SK-N-SH treated with all-trans-retinoic acid at 6 μM for 48 hours (cell line): Measurements from ENCODE around the gene NOD2.

Source experiments
- ATAC-seq: fragments of 200-7000 bp; cut with Tn5 transposase; 3 replicates; pipeline ENCODE4 v1.9.1; 2020; ENCODE audit warnings: mild to moderate bottlenecking, moderate library complexity
- ARNTL ChIP-seq: fragments of 450-650 bp; formaldehyde crosslinking; IDR thresholded peaks from 2 replicates; pipeline ENCODE4 v1.5.0; 2020; ENCODE audit warnings: low read depth, mild to moderate bottlenecking, moderate library complexity, borderline replicate concordance
- BACH2 ChIP-seq: fragments of 250-450 bp; sonication (Bioruptor Pico); IDR thresholded peaks from 2 replicates; pipeline ENCODE4 v1.9.0; 2021; ENCODE audit warnings: mild to moderate bottlenecking, borderline replicate concordance
- CREB5 ChIP-seq: fragments of 250-450 bp; sonication (Bioruptor Pico); IDR thresholded peaks from 2 replicates; pipeline ENCODE4 v1.5.1; 2020; ENCODE audit warnings: low read depth, mild to moderate bottlenecking, moderate library complexity
- CSDC2 ChIP-seq: fragments of 250-450 bp; sonication (Bioruptor Pico); IDR thresholded peaks from 2 replicates; pipeline ENCODE4 v1.5.0; 2020; ENCODE audit warnings: mild to moderate bottlenecking, moderate library complexity
- CSRNP3 ChIP-seq: fragments of 250-450 bp; sonication (Bioruptor Pico); IDR thresholded peaks from 2 replicates; pipeline ENCODE4 v1.5.1; 2021; ENCODE audit warnings: mild to moderate bottlenecking, moderate library complexity
- ESRRG ChIP-seq: fragments of 250-450 bp; sonication (Bioruptor Pico); IDR thresholded peaks from 2 replicates; pipeline ENCODE4 v1.6.1; 2021; ENCODE audit warnings: mild to moderate bottlenecking
- GLIS3 ChIP-seq: fragments of 250-450 bp; sonication (Bioruptor Pico); IDR thresholded peaks from 2 replicates; pipeline ENCODE4 v1.5.0; 2020; ENCODE audit warnings: mild to moderate bottlenecking, moderate library complexity
- ISL1 ChIP-seq: fragments of 250-450 bp; sonication (Bioruptor Pico); IDR thresholded peaks from 2 replicates; pipeline ENCODE4 v2.1.2; 2022; ENCODE audit warnings: mild to moderate bottlenecking, moderate library complexity
- OSR1 ChIP-seq: fragments of 250-450 bp; sonication (Bioruptor Pico); IDR thresholded peaks from 2 replicates; pipeline ENCODE4 v1.8.0; 2022; ENCODE audit warnings: moderate library complexity, mild to moderate bottlenecking, inconsistent platforms
- POU6F1 ChIP-seq: fragments of 250-450 bp; sonication (Bioruptor Pico); IDR thresholded peaks from 2 replicates; pipeline ENCODE4 v1.8.0; 2021; ENCODE audit warnings: low read depth, mild to moderate bottlenecking, moderate library complexity, borderline replicate concordance
- PPARA ChIP-seq: fragments of 250-450 bp; sonication (Bioruptor Pico); IDR thresholded peaks from 2 replicates; pipeline ENCODE4 v1.5.0; 2020; ENCODE audit warnings: mild to moderate bottlenecking, borderline replicate concordance
- RARB ChIP-seq: fragments of 250-450 bp; sonication (Bioruptor Pico); IDR thresholded peaks from 2 replicates; pipeline ENCODE4 v1.8.0; 2021; ENCODE audit warnings: mild to moderate bottlenecking, moderate library complexity
- SNAI2 ChIP-seq: fragments of 250-450 bp; sonication (Bioruptor Pico); IDR thresholded peaks from 2 replicates; pipeline ENCODE4 v1.5.0; 2020; ENCODE audit warnings: mild to moderate bottlenecking, moderate library complexity
- TCF4 ChIP-seq: fragments of 250-450 bp; sonication (Bioruptor Pico); IDR thresholded peaks from 2 replicates; pipeline ENCODE4 v1.8.0; 2021; ENCODE audit warnings: mild to moderate bottlenecking, moderate library complexity, borderline replicate concordance
- TOX ChIP-seq: fragments of 250-450 bp; sonication (Bioruptor Pico); IDR thresholded peaks from 2 replicates; pipeline ENCODE4 v1.8.0; 2021; ENCODE audit warnings: mild to moderate bottlenecking, moderate library complexity, borderline replicate concordance
- TSHZ2 ChIP-seq: fragments of 250-450 bp; sonication (Bioruptor Pico); IDR thresholded peaks from 2 replicates; pipeline ENCODE4 v1.5.0; 2020; ENCODE audit warnings: mild to moderate bottlenecking, moderate library complexity
- ZC3H10 ChIP-seq: fragments of 250-450 bp; sonication (Bioruptor Pico); IDR thresholded peaks from 2 replicates; pipeline ENCODE4 v1.5.1; 2021; ENCODE audit warnings: mild to moderate bottlenecking, moderate library complexity
- ZFP3 ChIP-seq: fragments of 250-450 bp; sonication (Bioruptor Pico); IDR thresholded peaks from 2 replicates; pipeline ENCODE4 v1.5.0; 2020; ENCODE audit warnings: mild to moderate bottlenecking, moderate library complexity
- ZNF565 ChIP-seq: fragments of 450-650 bp; formaldehyde crosslinking; conservative IDR thresholded peaks from 2 replicates; pipeline ENCODE4 v1.5.0; 2020; ENCODE audit warnings: low read depth, mild to moderate bottlenecking, moderate library complexity
- ZNF70 ChIP-seq: fragments of 450-650 bp; formaldehyde crosslinking; IDR thresholded peaks from 2 replicates; pipeline ENCODE4 v1.5.0; 2020; ENCODE audit warnings: mild to moderate bottlenecking, moderate library complexity
- TF ChIP-seq, protein P1 (sequence below): fragments of 250-450 bp; sonication (Bioruptor Pico); IDR thresholded peaks from 2 replicates; pipeline ENCODE4 v1.8.0; 2020; ENCODE audit warnings: mild to moderate bottlenecking, moderate library complexity, borderline replicate concordance

The NOD2 gene

DNA sequence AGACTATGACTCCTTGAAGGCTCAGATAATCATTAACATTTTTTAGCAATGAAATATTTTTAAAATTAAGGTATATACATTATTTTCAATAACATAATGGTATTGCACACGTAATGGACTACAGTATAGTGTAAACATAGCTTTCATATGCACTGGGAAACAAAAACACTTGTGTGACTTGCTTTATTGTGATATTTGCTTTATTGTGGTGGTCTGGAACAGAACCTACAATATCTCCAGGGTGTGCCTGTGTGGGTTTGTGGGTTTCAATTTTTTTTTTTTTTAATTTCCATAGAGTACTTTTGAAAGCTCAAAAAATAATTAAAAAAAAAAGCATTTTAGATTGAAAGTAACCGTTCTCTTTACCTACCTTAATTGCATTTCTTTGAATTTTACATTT lies 73.8 kb downstream of the NOD2 start:
- no peak for ATAC-seq
- no peak for TF ChIP-seq TOX (CRISPR knock-in tag)
- TF ChIP-seq OSR1 (CRISPR knock-in tag), result no peak
- TF ChIP-seq SNAI2 (CRISPR knock-in tag), result no peak
- no peak for TF ChIP-seq PPARA (CRISPR knock-in tag)
- no peak for TF ChIP-seq CSDC2 (CRISPR knock-in tag)
- no peak for TF ChIP-seq ZNF565 (CRISPR knock-in tag)
- TF ChIP-seq ZC3H10 (CRISPR knock-in tag), result no peak
- TF ChIP-seq ARNTL (CRISPR knock-in tag), result no peak
- TF ChIP-seq ESRRG (CRISPR knock-in tag), result no peak
- TF ChIP-seq, protein P1, sequence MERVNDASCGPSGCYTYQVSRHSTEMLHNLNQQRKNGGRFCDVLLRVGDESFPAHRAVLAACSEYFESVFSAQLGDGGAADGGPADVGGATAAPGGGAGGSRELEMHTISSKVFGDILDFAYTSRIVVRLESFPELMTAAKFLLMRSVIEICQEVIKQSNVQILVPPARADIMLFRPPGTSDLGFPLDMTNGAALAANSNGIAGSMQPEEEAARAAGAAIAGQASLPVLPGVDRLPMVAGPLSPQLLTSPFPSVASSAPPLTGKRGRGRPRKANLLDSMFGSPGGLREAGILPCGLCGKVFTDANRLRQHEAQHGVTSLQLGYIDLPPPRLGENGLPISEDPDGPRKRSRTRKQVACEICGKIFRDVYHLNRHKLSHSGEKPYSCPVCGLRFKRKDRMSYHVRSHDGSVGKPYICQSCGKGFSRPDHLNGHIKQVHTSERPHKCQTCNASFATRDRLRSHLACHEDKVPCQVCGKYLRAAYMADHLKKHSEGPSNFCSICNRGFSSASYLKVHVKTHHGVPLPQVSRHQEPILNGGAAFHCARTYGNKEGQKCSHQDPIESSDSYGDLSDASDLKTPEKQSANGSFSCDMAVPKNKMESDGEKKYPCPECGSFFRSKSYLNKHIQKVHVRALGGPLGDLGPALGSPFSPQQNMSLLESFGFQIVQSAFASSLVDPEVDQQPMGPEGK (CRISPR knock-in tag), result no peak
- no peak for TF ChIP-seq CREB5 (CRISPR knock-in tag)
- no peak for TF ChIP-seq TSHZ2 (CRISPR knock-in tag)
- TF ChIP-seq CSRNP3 (CRISPR knock-in tag), result no peak
- no peak for TF ChIP-seq ZFP3 (CRISPR knock-in tag)
- TF ChIP-seq RARB (CRISPR knock-in tag), result no peak
- no peak for TF ChIP-seq BACH2 (CRISPR knock-in tag)
- TF ChIP-seq TCF4 (CRISPR knock-in tag), result no peak
- TF ChIP-seq, all 23 proteins: peak for 0

DNA sequence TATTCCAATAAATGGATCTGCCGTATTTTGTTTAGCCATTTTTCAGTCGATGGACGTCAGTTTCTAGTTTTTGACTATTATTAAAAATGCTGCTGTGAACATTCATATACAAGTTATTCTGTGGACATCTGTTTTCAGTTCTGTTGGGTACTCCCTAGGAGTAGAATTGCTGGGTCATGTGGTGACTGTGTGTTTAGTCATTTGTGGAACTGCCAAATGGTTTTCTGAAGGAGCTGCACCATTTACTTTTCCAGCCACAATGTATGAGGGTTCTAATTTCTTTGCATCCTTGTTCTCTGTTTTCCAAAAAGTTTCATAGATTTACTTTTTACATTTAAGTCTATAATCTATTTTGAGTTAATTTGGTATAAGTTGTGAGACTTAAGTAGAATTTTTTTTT lies 78.0 kb downstream of the NOD2 start:
- no peak for TF ChIP-seq ARNTL (CRISPR knock-in tag)
- no peak for TF ChIP-seq ZNF70 (CRISPR knock-in tag)
- no peak for TF ChIP-seq ISL1 (CRISPR knock-in tag)
- TF ChIP-seq OSR1 (CRISPR knock-in tag), result no peak
- TF ChIP-seq ZC3H10 (CRISPR knock-in tag), result no peak
- TF ChIP-seq CSRNP3 (CRISPR knock-in tag), result no peak
- TF ChIP-seq, all 23 proteins: peak for 0
- ATAC-seq, result no peak

DNA sequence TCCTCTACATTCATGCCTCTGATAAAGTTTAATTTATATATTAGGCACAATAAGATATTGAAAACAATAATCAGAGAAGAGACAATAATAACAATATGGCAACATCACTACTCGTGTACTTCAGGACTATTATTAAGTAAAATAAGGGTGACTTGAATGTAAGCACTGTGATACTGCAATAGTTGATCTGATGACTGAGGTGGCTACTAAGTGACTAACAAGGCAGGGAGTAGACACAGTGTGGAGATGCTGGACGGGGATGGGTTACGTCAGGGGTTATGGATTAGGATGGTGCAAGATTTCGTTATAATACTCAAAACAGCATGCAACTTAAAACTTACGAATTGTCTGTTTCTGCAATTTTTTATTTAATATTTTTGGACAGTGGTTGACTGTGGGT lies 81.0 kb downstream of the NOD2 start:
- no peak for ATAC-seq
- TF ChIP-seq GLIS3 (CRISPR knock-in tag) (no peak), TCF4 (CRISPR knock-in tag) (no peak), ZC3H10 (CRISPR knock-in tag) (no peak), ZNF565 (CRISPR knock-in tag) (no peak), RARB (CRISPR knock-in tag) (no peak), POU6F1 (CRISPR knock-in tag) (no peak)
